ENCODE data around the gene PDE2A. TPM values are rescaled to one million over a fixed set of nuclear protein-coding genes. Genes with fewer than 3 reads are reported as not detected.

PDE2A gene
- total RNA-seq, 6 experiments from 2014 or later, result 11.2 to 46.3 (median 22.8) TPM

GRCh38 chr11:72678524-72678923 lies 4.3 kb upstream of the PDE2A start:
- ATAC-seq, result no peak
- peaks cover 0 to 4% (median 0%) of the 10 kb centered on the region in 4 donors for H3K4me1 ChIP-seq
- intact Hi-C loops (cut with DNase I), result no loop called here
- WGBS (ENCODE audit: insufficient coverage, low coverage, low lambda C conversion rate, missing lambda C conversion rate), result 61% methylated on average over 5 of the region's 8 CpGs
- no peak for TF ChIP-seq POLR2A (IDR thresholded peaks at IDR 0.05)
- H3K36me3 ChIP-seq, result no peaks in the 10 kb centered on the region
- no peak overlapping the region for H3K4me3 ChIP-seq
- no peak overlapping the region for H3K27ac ChIP-seq
- H3K9me3 ChIP-seq, result no peaks in the 10 kb centered on the region
- H3K27me3 ChIP-seq, result peaks cover 0 to 13% of the 10 kb centered on the region in 2 donors
- DNase-seq, result no peak

- Histone ChIP-seq H3K4me1 (peaks cover 0 to 4% (median 0%) of the 10 kb centered on the region in 4 donors), H3K4me3 (no peak overlapping the region), H3K27me3 (peaks cover 0 to 13% of the 10 kb centered on the region in 2 donors), H3K36me3 (no peaks in the 10 kb centered on the region), H3K9me3 (no peaks in the 10 kb centered on the region), H3K27ac (no peak overlapping the region)
- WGBS (ENCODE audit: insufficient coverage, low coverage, low lambda C conversion rate, missing lambda C conversion rate), result 3% methylated on average over 18 of the region's 30 CpGs
- DNase-seq (peak; percentile 61 to 69 (median 67)), ATAC-seq (peak; percentile 60 to 72 (median 64))
- intact Hi-C loops (cut with DNase I), result no loop called here
- TF ChIP-seq CTCF (IDR thresholded peaks at IDR 0.05), result no peak
- TF ChIP-seq POLR2A (IDR thresholded peaks at IDR 0.05), result no peak
These were observed 2.7 kb upstream of the PDE2A start for GRCh38 chr11:72676861-72677341.

GRCh38 chr11:72675221-72675620 lies 999 bp upstream of the PDE2A start:
- no peak overlapping the region for H3K27ac ChIP-seq
- no peaks in the 10 kb centered on the region for H3K9me3 ChIP-seq
- intact Hi-C loops (cut with DNase I), result no loop called here
- no peak for ATAC-seq
- DNase-seq, result no peak
- 8% methylated on average over 2 of the region's 2 CpGs for WGBS (ENCODE audit: insufficient coverage, low coverage, low lambda C conversion rate, missing lambda C conversion rate)
- H3K36me3 ChIP-seq, result no peaks in the 10 kb centered on the region
- TF ChIP-seq POLR2A (IDR thresholded peaks at IDR 0.05), result no peak
- no peak for TF ChIP-seq CTCF (IDR thresholded peaks at IDR 0.05)
- H3K4me1 ChIP-seq, result peaks cover 0 to 4% (median 0%) of the 10 kb centered on the region in 4 donors
- H3K27me3 ChIP-seq, result peaks cover 0 to 13% of the 10 kb centered on the region in 2 donors
- H3K4me3 ChIP-seq, result no peak overlapping the region

GRCh38 chr11:72673284-72673942 lies 809 bp downstream of the PDE2A start:
- TF ChIP-seq CTCF (IDR thresholded peaks at IDR 0.05) (no peak), POLR2A (IDR thresholded peaks at IDR 0.05) (no peak)
- Histone ChIP-seq H3K9me3 (no peaks in the 10 kb centered on the region), H3K36me3 (no peaks in the 10 kb centered on the region), H3K4me1 (peaks cover 0 to 4% (median 0%) of the 10 kb centered on the region in 4 donors), H3K4me3 (no peak overlapping the region), H3K27me3 (peaks cover 0 to 13% of the 10 kb centered on the region in 2 donors), H3K27ac (no peak overlapping the region)
- DNase-seq (no peak), ATAC-seq (no peak)
- intact Hi-C loops (cut with DNase I), result no loop called here
- 10% methylated on average over 9 of the region's 12 CpGs for WGBS (ENCODE audit: insufficient coverage, low coverage, low lambda C conversion rate, missing lambda C conversion rate)

- H3K36me3 ChIP-seq, result no peaks in the 10 kb centered on the region
- intact Hi-C loops (cut with DNase I), result no loop called here
- H3K27ac ChIP-seq, result no peak overlapping the region
- peaks cover 0 to 13% of the 10 kb centered on the region in 2 donors for H3K27me3 ChIP-seq
- H3K4me3 ChIP-seq, result no peak overlapping the region
- DNase-seq (no peak), ATAC-seq (no peak)
- no peak for TF ChIP-seq CTCF (IDR thresholded peaks at IDR 0.05)
- TF ChIP-seq POLR2A (IDR thresholded peaks at IDR 0.05), result no peak
- peaks cover 0 to 4% (median 0%) of the 10 kb centered on the region in 4 donors for H3K4me1 ChIP-seq
- WGBS (ENCODE audit: insufficient coverage, low coverage, low lambda C conversion rate, missing lambda C conversion rate), result 43% methylated on average over 4 of the region's 4 CpGs
- no peaks in the 10 kb centered on the region for H3K9me3 ChIP-seq
These were observed 1.5 kb downstream of the PDE2A start for GRCh38 chr11:72672597-72673238.
